ENCODE results near the gene NFE2L1. TPM values are rescaled to one million over a fixed set of nuclear protein-coding genes. Genes with fewer than 3 reads are reported as not detected.

Gene NFE2L1
- total and polyA plus RNA-seq, 2 of the 8 experiments (the other 6 are each of a cell fraction or from before 2014, with no cell fraction given), result 140 to 143 TPM

DNA sequence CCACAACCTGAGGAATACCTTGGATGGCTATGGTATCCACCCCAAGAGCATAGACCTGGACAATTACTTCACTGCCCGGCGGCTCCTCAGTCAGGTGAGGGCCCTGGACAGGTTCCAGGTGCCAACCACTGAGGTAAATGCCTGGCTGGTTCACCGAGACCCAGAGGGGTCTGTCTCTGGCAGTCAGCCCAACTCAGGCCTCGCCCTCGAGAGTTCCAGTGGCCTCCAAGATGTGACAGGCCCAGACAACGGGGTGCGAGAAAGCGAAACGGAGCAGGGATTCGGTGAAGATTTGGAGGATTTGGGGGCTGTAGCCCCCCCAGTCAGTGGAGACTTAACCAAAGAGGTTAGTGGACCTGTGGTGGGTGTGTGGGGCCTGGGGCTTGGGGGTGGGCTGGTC lies 3.1 kb downstream of the NFE2L1 start:
- ChIA-PET POLR2A (ENCODE audit: partially characterized antibody) (interaction anchor here (4.4 to 41.8 kb wide), 3 partner anchors 11 to 34 kb away, joined by 18 to 1227 read pairs (median 1227); partner anchors contain the start of genes COPZ2 and NFE2L1), CTCF (ENCODE audit: partially characterized antibody) (interaction anchor here (2.3 to 10.5 kb wide), 3 partner anchors 10 to 23 kb away, joined by 8 to 111 read pairs (median 56); no protein-coding TSS in a partner anchor)
- Histone ChIP-seq H3K27ac (ENCODE audit: low read depth, low read length) (no peak overlapping the region; the same call in 1 of the 2 replicates), H4K5ac (ENCODE audit: insufficient read length, low read depth, low read length) (no peak overlapping the region), H2BK12ac (ENCODE audit: low read depth, low read length) (no peak overlapping the region; the same call in 1 of the 2 replicates), H3K79me1 (ENCODE audit: low read depth, low read length) (no peaks in the 10 kb centered on the region; the same call in 1 of the 2 replicates), H4K8ac (ENCODE audit: extremely low read depth, insufficient read depth, low read length) (no peak overlapping the region), H3K56ac (replicated peaks; ENCODE audit: insufficient read length, low read depth, low read length) (no peak overlapping the region), H3K18ac (ENCODE audit: extremely low read depth, low read length) (no peak overlapping the region; the same call in 1 of the 2 replicates), H2AK5ac (ENCODE audit: low read depth, low read length) (no peak overlapping the region), H3K36me3 (ENCODE audit: control insufficient read depth in 2 of 4, insufficient read depth in 4 of 4, low read length in 3 of 4) (peaks cover 2 to 26% (median 8%) of the 10 kb centered on the region in 4 experiments; a peak in 7 of 8 replicates), H2AFZ (ENCODE audit: low read length) (no peak overlapping the region), H2BK120ac (replicated peaks; ENCODE audit: low read depth, low read length) (no peak overlapping the region), H4K91ac (replicated peaks; ENCODE audit: insufficient read length, low read length) (no peak overlapping the region), H3K23ac (ENCODE audit: insufficient read length) (no peak overlapping the region), H3K4ac (replicated peaks; ENCODE audit: insufficient read length, low read depth, low read length) (no peak overlapping the region), H3K4me3 (ENCODE audit: extremely low read depth in 1 of 4, insufficient read depth in 2 of 4, low read depth in 3 of 4, low read length in 4 of 4) (peak overlapping the region in 1 of 4 experiments; percentile 52; a peak in 1 of 8 replicates), H4K20me1 (replicated peaks in 1 of 2; ENCODE audit: control insufficient read depth in 1 of 2, insufficient read depth in 2 of 2, low read length in 2 of 2) (peaks cover 5 to 19% of the 10 kb centered on the region in 2 experiments), H3K79me2 (ENCODE audit: control insufficient read depth in 1 of 2, insufficient read depth in 2 of 2, low read length in 2 of 2) (peaks cover 13 to 75% of the 10 kb centered on the region in 2 experiments), H3K27me3 (replicated peaks in 1 of 4; ENCODE audit: control insufficient read depth in 3 of 4, extremely low read depth in 1 of 4, insufficient read depth in 3 of 4, low read length in 3 of 4) (no peaks in the 10 kb centered on the region), H3K14ac (ENCODE audit: insufficient read length) (no peak overlapping the region), H3K9ac (replicated peaks in 1 of 4; ENCODE audit: extremely low read depth in 1 of 4, low read depth in 3 of 4, low read length in 3 of 4) (no peak overlapping the region), H3K9me3 (ENCODE audit: insufficient read depth in 2 of 2, low read depth in 1 of 2, low read length in 1 of 2) (no peaks in the 10 kb centered on the region), H3K23me2 (ENCODE audit: low read depth, low read length) (peaks cover 17% of the 10 kb centered on the region), H3K4me2 (ENCODE audit: insufficient read depth in 1 of 2, low read depth in 2 of 2, low read length in 2 of 2) (peak overlapping the region; percentile 70 to 89; a peak in 3 of 4 replicates), H2BK20ac (ENCODE audit: low read length) (no peak overlapping the region), H2BK15ac (ENCODE audit: low read length) (0 out of 2 replicates have a peak overlapping the region, but pooled peaks have one; percentile 37), H2BK5ac (ENCODE audit: low read depth, low read length) (peak overlapping the region; percentile 57), H3K4me1 (replicated peaks in 1 of 4; ENCODE audit: control insufficient read depth in 3 of 4, insufficient read depth in 4 of 4, low read length in 3 of 4) (peaks cover 14 to 52% (median 34%) of the 10 kb centered on the region in 4 experiments)
- FAIRE-seq (no peak), DNase-seq (ENCODE audit: low read depth in 1 of 2, low spot score in 2 of 2) (no peak)
- TF ChIP-seq SIN3A (conservative IDR thresholded peaks at IDR 0.05 in 1 of 2, IDR thresholded peaks at IDR 0.05 in 1 of 2; ENCODE audit: low read depth in 1 of 2, low read length in 2 of 2) (no peak), CREB1 (IDR thresholded peaks at IDR 0.05) (no peak), KDM5A (IDR thresholded peaks at IDR 0.05; ENCODE audit: low read length) (no peak), EZH2 (IDR thresholded peaks at IDR 0.05; ENCODE audit: low read depth, low read length, severe bottlenecking) (no peak), BACH1 (IDR thresholded peaks at IDR 0.05; ENCODE audit: low read length) (no peak), ASH2L (IDR thresholded peaks at IDR 0.05; ENCODE audit: low read length) (no peak), TEAD4 (IDR thresholded peaks at IDR 0.05; ENCODE audit: low read depth, low read length) (no peak), JUN (IDR thresholded peaks at IDR 0.05; ENCODE audit: low read depth, low read length) (no peak), SP4 (IDR thresholded peaks at IDR 0.05; ENCODE audit: low read length) (no peak), KDM1A (IDR thresholded peaks at IDR 0.05; ENCODE audit: borderline replicate concordance, low read length) (no peak)
- TF ChIP-seq, protein P1, sequence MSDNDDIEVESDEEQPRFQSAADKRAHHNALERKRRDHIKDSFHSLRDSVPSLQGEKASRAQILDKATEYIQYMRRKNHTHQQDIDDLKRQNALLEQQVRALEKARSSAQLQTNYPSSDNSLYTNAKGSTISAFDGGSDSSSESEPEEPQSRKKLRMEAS (IDR thresholded peaks at IDR 0.05), result no peak
- WGBS, 2 experiments (ENCODE audit: extremely low coverage in 1 of 2, insufficient coverage in 1 of 2, insufficient read length in 1 of 2, insufficient replicate concordance in 2 of 2, low coverage in 1 of 2, low lambda C conversion rate in 2 of 2, missing lambda C conversion rate in 1 of 2), result 94% methylated on average over 10 of the region's 10 CpGs; no CpG with 5 or more reads in 1 of the 2 experiments

Data from H1 (cell line).